IPS-NIHi11 (cell line): ENCODE results near the gene MOB3C.

ENCODE experiments used
- DNase-seq: peaks from one replicate; pipeline ENCODE4 v3.0.0; 2012; ENCODE audit warnings: mixed read lengths, low spot score

Gene MOB3C

DNA sequence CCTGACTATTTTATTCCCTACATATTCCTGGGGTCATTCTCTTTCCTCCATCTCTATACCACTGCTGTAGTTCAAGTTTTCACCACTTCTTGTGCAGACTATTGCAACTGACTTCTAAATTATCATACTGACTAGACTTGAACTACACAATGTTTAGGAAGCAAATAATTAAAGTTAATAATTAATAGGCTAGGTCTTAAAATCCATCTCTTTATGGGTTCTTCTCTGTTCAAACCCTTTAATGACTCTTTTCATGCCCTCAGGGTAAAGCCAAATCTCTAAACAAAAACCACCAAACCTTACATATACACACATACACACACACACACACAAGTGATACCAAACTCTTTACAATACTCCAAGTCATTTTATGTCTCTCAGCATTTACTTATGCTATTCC lies 22.3 kb upstream of the MOB3C start:
- DNase-seq: no peak

DNA sequence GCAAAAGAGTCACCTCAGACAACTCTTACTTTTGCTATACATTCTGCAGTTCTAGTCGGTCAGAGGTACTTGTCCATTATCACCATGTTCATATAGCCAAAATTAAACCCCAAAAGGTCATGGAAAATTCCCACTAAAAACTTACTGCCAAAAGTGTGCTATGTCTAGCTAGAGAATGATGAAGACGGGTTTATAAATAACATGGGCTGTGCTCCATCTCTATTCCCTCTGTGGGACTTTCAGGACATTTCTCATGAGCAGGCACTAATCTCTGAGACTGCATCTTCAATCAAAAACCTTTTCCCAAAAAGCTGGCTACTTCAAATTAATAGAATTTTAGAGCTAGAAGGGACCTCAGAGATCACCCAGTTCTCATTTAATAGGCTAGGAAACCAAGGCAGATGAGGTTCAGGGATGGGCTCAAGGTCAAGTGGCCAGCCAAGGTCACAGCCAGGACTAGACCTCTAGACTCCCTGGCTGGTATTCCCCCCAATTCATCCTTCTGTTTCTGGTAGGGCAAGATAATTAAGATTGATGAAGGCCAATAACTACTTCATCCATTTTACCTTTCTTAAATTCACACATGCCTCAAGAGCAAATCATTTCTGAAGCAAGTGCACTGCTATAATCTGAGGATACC lies 21.0 kb upstream of the MOB3C start:
- no peak for DNase-seq

DNA sequence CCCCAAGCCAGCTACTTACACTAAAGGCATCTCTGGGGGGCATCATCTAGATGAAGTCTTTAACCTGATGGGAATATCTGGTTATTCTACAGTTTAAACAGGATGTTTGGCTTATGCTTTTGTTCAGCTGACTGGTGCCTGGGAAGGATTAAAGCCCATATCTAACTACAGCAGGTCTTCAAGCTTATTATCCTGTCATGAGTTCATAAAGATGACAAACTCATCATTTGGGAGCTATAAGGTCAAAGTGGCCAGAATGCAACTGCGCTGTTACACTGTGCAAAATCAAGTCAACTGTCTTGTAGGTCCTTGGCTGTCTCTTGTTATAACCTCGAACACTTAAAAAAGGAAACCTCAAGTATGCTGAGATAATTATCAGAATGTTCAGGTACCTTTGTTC lies 18.6 kb upstream of the MOB3C start:
- DNase-seq: no peak

DNA sequence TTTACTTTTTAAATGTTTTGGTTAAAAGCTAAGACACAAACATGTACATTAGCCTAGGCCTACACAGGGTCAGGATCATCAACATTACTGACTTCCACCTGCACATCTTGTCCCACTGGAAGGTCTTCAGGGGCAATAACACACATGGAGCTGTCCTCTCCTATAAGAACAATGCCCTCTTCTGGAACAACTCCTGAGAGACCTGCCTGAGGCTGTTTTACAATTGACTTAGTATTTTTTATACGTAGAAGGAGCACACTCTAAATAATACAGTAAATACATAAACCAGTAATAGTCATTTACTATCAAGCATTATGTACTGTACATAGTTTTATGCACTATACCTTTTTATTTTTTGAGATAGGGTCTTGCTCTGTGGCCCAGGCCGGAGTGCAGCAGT lies 14.1 kb upstream of the MOB3C start:
- no peak for DNase-seq

DNA sequence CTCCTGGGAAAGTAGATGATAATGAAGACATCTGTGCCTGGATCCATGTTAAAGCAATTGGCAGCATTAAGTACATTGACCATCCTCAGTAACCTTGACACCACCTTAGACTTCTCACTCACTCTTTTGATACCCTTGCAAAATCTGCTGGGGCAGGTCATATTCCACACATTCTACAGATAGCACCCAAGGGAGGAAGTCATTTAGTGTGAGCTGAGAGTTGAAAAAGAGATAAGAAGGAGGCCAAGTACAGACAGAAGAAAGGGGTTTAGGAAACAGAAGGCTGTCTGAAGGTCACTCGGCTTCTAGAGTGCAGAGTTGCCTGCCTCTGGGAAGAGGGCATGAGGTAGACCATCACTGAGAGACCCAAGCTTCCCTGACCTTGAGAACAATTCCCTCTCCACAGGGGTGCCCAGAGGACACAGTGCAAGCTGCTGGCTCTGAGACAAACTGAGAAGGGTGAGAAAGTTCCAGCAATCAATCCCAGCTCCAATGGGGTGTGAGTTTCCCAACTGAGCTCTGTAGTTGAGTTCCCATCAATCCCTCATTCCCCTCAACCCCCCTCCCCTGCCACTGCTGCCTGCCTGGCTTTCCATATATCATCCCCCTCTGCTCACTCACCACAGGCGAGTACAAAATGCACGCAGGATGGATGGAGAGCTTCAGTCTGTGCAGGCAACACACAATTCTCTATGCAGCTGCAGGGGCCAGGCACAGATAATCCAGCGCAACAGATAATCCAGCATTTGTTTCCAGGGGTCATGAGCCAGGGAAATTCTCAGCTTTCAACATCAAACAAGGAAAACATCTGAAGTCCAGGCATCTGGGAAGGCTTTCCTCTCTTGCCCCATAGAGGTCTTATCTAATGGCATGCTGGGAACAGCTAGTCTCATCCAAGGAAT lies 7.4 kb upstream of the MOB3C start:
- DNase-seq: peak; percentile 22

DNA sequence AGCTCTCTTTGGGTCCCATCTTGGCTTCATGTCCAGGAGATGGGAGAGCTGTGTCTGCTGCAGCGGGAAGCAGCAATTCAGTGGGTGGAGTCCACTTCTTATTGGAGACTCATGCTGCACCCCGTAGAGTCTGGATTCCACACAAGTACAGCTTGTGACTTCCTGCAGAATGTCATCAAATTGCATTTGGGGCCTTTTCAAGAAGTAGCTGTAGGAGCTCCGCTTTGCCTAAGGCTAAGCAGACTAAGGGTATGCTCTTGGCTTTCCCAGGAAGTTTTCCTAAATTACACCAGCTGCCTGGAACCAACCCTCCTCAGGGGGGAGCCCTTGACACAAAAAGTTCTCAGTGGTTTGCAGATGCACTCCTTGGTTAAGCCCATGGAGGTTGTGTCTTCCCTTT lies 5.7 kb upstream of the MOB3C start:
- peak; percentile 47 for DNase-seq

DNA sequence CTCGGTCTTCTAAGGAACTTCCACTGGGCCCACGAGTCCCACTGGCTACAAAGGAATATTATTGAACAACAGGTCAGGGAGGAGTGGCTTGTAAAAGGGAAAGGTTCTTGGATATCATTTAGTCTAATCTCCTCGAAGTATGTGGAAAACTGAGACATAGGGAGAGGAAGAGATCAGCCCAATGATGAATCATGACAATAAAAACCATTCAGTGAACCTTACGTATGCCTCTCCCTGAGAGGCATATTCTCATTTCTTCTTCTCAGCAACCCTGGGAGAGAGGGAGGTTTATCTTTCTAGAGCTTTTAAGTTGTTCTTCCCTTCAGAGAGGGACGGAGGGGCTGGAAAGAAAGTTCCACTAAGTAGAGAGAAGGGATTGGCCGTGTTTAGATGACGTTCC lies 5.3 kb upstream of the MOB3C start:
- DNase-seq: no peak

DNA sequence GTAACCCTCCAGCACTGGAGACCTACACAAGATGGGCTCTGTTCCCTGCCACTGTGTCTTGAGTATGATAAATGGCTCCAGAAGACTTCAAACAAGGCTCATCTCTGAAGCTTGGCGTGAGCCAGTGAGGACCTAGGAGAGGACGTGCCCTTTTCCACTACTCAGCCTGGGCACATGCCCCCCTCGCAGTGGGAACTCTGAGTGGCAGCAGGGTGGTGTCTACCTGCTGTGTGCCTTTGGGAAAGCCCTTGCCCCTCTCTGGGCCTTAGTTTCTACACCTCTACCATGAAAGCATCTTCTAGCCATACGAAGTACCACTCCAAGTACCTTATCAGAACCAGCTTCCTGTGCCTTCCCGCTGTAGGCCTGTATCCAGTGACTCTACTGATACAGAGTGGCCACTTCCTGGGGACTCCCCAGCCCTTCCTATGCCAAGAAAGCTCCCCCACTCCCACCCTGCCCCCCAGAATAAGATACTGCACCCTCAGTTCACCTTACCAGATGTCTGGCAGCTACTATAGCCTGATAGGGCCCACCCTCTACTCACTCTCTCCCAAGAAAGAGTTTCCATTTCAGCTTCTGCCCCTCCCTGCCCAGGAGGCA lies 3.1 kb upstream of the MOB3C start:
- no peak for DNase-seq

DNA sequence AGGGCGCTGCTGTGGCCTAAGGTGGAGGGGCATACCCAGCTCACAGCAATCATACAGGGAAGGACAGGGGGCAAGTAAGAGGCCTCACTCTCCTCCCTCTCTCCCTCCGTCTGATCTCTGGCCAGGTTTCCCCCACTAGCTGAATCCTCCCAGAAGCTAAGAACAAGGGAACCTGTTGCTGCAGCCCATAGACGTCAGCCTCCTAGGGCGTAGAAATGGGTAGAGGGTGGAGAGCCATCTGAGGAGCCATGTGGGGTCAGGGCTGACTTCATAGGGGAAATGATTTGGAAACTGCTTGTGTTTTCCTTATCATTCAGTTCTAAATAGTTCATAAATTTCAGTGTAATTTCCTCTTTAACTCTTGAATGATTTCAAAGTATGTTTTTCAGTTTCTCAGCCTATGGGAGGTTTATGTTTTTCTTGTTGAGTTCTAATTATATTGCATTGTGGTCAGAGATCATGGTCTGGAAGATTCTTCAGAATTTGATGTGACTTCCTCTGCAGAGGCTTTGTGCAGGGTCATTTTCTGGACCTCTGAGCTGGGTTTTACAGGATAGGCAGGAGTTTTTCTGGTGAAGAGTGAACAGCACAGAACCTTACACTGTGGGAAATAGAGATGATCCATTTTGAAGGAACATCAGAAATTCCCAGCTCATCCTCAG lies 2.3 kb upstream of the MOB3C start:
- DNase-seq: no peak

DNA sequence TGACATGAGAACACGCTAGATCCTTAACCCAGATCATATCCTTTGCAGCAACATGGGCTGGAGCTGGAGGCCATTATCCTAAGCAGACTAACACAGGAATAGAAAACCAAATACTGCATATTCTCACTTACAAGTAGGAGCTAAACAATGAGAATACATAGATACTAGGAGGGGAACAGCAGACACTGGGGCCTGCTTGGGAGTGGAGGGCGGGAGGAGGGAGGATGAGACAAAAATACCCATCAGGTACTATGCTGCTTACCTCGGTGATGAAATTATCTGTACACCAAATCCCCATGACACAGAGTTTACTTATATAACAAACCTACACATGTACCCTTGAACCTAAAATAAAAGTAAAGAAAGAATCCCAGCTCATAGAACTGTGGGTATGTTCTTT lies 1.2 kb upstream of the MOB3C start:
- DNase-seq: no peak

DNA sequence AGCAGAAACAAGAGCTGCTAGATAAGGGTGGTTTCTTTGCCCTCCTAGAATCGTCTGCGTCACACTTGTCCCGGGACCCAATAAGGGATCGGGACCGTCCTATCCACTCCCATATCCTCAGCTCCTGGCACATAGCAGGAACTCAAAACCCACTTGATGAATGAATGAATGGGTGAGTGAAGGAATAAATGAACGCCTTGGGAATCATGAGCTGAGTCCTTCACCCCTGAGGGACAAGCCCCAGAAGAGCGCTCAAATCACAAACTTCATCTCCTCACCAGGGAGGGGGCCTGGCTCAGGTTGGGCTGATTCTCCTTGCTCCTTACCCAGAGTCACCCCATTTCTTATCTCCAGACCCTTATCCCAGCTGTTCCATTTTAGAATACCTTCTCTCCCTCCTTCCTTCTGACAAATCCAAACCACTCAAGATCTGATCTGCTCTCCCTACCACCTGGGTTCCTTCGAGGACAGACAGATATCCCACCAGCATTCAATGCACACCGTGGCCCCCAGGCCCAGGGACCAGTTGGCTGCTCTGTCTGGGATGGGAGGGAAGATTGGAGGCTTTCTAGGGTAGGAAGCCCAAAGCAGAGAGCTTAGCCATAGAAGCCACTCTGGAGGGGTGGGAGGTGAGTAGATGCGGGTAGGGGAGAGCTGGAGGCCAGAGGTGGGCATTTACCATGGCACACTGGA lies 643 bp upstream of the MOB3C start:
- DNase-seq: no peak

DNA sequence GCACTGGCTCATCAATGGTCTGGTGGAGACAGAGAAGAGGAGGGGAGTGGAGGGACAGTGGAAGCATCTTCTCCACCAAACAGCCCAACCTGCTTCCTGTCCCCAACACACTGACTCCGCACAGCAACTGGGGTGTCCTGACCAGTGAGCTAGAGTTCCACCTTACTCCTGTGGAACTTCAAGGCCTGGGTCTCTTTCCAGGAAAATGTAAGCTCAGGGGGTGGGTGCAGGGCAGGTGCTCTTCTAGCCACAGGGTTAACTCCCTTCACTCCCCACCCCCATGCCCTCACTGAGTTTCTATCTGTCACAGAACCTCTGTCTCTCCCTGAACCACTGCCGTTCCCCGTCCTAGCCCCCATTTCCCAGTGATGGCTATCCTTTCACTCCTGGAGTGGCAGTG lies 876 bp downstream of the MOB3C start:
- DNase-seq: no peak

DNA sequence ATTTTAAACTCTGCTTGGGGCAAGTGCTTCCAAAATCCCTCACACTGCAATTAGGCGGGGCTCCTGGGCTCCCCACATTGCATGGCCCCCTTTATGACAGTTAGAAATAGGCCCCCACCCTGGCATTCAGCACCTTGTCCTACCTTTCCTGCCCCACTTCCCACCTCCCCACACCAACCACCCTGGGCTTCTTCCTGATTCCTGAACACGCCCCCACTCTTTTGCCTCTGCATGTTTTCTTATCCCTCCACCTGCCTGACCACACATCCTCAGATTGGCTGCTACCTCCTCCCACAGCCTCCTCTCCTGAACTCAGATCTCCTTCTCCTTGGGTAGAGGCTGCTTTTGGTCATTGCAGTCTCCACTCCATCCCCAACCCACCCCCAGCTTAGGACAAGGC lies 1.5 kb downstream of the MOB3C start:
- DNase-seq: no peak

DNA sequence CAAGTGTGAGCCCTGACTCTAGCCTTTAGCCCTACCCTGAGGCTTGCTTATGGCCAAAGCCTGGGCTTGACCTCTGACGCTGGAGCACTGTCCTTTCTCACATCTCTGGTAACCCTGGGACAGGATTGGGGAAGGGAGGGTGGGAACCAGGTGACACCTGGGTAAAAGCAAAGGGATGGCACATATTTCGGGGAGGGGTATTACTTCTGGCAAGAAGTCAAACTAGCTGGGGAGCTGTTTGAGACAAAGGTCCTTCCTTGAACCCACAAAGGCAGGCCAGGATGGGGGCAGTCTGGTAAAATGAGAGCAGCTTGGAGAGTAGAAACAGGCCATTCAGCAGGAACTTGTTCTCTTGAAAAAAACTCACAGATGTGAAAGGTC lies 2.0 kb downstream of the MOB3C start:
- no peak for DNase-seq

DNA sequence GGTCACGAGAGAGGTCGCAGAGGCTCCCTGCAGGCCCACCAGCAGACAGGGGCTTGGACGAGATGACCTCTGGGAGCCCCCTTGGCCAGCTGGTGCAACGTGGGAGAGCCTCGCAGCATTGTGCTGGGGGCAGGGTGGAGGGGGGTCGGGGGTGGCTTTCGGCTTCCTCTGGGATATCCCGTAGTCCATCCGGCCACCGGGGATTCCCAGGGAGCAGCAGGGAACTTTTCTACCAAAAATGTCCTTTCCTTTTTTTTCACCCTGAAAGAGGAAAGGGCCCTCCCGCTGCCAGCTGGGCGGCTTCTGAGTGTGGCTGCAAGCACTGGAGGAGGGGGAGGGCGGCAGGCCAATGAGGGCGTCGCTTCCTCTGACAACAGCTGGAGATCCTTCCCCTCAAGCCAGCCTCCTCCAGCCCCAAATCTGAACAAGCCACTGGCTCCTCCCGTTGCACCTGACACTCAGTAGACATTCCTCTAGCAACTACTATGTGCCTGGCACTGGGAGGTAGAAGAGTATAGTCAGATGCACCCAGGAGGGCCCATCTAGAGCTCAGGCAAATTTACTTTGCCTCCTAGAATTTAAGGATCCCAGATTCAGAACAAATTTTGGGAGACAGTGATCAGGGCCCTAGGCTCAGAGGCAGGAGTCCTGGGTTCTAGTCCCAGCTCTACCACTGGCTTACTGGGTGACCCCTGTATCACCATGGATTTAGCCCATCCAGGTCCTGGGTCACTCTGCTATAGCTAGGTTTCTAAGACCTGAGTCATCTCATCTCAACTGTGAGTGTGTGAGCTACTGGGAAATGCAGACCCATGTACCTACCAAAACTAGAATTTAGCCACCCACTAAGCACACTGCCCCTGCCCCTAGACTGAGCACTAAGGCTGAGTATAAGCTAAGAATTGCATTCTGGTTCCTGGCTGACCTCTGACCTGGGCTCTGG lies 2.7 kb downstream of the MOB3C start:
- DNase-seq: peak; percentile 81

DNA sequence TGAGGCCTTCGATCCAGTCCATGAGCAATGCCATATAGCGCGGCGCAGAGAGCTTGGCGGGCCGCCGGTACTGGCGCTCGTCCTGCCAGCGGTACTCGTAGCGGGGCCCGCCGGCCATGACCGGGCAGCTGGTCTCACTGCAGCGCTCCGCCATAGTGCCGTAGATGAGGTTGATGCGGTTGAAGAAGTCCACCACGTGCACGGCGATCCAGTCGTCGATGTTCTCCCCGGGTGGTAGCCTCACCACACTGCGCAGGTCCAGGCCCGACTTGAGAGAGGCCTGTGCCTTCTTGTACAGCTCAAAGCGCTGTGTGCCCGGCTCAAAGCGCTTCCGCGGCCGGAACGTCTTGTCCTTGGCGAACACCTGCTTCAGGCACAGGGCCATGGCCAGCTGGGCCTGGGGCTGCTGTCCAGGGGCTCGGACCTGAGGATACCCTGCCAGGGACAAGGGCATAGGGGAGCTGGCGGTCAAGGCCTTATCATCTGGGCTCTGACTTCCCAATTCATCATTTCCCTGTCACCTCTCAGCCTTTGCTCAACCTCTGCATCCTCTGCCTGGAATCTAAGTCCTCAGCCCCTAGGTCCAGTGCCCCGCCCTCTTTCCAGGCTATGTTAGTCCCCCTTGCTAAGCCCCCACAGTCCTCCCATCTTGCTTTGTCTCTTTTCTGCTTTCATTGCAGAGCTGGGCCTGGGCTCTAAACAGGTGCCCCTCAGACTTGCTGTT lies 3.5 kb downstream of the MOB3C start:
- peak; percentile 31 for DNase-seq

DNA sequence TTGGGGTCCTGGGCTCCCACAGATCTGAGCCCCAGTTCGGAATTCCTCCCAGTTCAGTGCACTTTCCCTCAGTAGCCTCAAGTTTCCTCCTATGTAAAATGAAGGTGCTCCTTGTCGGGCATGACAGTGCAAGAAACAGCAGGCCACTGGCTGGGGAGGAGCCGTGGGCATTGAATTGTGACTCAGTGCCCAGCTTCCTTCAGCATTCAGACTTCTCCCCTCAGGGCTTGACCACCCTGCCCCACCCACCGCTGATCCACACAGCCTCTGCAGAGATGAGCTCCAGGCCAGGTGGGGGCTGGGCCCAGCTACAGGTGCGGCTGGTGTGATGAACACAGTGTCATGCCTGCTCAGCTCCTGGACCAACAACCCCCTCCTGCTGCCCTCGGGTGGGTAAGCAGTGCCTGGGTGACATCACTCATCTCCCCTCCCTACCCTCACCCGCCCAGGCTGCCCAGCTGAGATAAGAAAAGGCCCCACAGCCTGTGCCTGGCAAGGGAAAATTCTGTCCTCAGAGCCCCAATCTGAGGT lies 4.9 kb downstream of the MOB3C start:
- no peak for DNase-seq

DNA sequence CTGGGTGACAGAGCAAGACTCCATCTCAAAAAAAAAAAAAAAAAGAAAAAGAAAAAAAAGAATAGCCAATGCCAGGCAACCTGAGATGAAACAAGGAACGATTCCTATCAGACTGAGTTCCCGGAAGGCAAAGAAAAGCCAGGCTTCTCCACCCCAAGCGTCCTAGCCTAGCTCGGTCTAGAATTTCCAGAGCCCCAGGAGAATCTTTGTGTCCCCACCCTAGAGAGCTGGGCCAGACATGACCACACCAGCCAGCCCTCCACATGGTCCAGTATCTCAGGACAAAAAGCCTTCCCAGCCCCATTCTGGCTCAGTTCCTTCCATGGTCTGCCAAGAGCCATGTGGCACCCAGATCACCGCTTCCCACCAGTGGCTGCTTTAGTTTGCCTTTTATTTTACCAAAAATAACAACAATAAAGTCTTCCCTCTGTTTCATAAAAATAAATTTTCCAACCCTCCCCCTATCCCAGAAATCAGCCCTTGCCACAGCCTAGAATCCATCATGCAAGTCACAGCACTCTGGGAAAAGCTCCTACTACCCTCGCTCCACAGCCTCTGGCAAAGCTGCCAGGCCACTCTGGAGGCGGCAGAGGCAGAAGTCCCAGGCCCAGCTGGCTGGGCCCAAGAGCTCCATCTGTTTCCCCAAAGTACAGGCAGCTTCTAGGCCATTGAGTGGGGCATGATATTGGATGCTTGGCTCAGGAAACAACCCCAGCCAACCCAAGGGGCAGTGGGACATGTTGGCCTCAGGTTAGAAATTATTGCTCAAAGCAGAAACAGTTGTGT lies 9.1 kb downstream of the MOB3C start:
- no peak for DNase-seq

DNA sequence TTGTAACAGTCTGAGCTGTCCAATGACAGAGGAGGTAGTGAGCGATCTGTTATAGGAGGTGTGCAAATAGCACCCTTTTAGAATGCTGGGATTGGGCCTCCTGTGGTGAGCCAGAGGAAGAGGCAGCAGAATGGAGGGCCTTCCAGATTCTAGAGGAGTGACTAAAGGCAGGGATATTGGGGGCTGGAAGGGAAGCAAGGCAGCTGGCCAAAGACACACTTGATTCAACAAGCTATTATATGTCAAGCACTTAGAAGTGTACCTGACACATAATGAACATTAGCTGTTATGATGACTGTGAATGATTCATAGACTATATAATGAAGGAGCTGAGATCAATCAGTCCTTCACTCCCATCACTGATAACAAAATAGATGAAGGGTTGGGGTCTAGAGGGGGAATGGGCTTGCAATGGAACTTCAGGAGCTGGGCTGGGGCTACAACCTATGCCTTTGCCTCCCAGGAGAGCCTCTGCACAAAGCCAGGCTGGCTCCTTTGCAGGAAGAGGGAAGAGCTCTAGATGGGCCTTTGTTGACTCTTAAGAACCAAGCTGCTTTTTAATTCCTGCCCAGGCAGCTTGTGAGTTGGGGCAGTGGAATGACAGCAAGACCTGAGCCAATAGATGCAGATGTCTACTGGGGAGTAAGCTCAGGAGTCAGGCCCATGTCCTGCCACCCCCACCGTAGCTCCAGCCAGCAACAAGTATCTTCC lies 10.2 kb downstream of the MOB3C start:
- DNase-seq: no peak
